Common myeloid progenitor, CD34-positive (primary cell): ENCODE measurements around the gene PTPN3.
A peak's percentile ranks its signal among the peaks of the same experiment; 100 is the strongest.

Source experiments
- CTCF ChIA-PET: fragments of 350-600 bp; sonication (Branson Sonifier 250); formaldehyde crosslinking; loops from one replicate; lab custom pipeline; 2021; ENCODE audit warnings: antibody characterized with exemption; lab: Charles Lee
- POLR2A ChIA-PET: fragments of 350-600 bp; sonication (Branson Sonifier 250); formaldehyde crosslinking; loops from one replicate; lab custom pipeline; 2021; ENCODE audit warnings: antibody characterized with exemption; lab: Charles Lee
- DNase-seq, 3 donors: peaks; one replicate each; pipeline versions ENCODE4 v3.0.0 to v3.0.0-alpha.2; 2013
- H3K27ac ChIP-seq, 2 experiments: 1 replicate in 1 of 2; 2 replicates in 1 of 2; pipeline ENCODE4 v1.7.0; 2013; ENCODE audit warnings: inconsistent platforms in 2 of 2, low read length in 2 of 2, mild to moderate bottlenecking in 2 of 2, low read depth in 1 of 2, moderate library complexity in 1 of 2; ENCODE audit not compliant: severe bottlenecking in 2 of 2, insufficient read depth in 1 of 2, poor library complexity in 1 of 2
- H3K27me3 ChIP-seq, 5 experiments: replicated peaks in 2 of 5; 1 replicate in 3 of 5; 2 replicates in 2 of 5; pipeline versions ENCODE4 v1.6.1 to v1.7.0; 2013; ENCODE audit warnings: low read length in 4 of 5, mild to moderate bottlenecking in 2 of 5, moderate library complexity in 2 of 5, inconsistent platforms in 1 of 5; ENCODE audit not compliant: insufficient read depth in 5 of 5, control insufficient read depth in 4 of 5
- H3K36me3 ChIP-seq, 4 experiments: 1 replicate in 2 of 4; 2 replicates in 2 of 4; pipeline versions ENCODE4 v1.6.1 to v1.7.0; 2013; ENCODE audit warnings: low read length in 3 of 4, control low read depth in 1 of 4, mild to moderate bottlenecking in 1 of 4; ENCODE audit not compliant: control insufficient read depth in 4 of 4, insufficient read depth in 4 of 4
- H3K4me1 ChIP-seq, 4 experiments: 1 replicate in 3 of 4; 2 replicates in 1 of 4; pipeline versions ENCODE4 v1.6.1 to v1.7.1; 2013; ENCODE audit warnings: low read length in 3 of 4, mild to moderate bottlenecking in 3 of 4, control low read depth in 1 of 4, inconsistent platforms in 1 of 4, moderate library complexity in 1 of 4; ENCODE audit not compliant: control insufficient read depth in 4 of 4, insufficient read depth in 4 of 4; ENCODE audit errors: control extremely low read depth in 1 of 4
- H3K4me3 ChIP-seq, 7 experiments: 1 replicate in 4 of 7; 2 replicates in 3 of 7; pipeline versions ENCODE4 v1.5.1 to v1.7.0; 2013; ENCODE audit warnings: mild to moderate bottlenecking in 7 of 7, low read length in 6 of 7, moderate library complexity in 6 of 7, inconsistent platforms in 2 of 7, low read depth in 2 of 7, control low read depth in 1 of 7; ENCODE audit not compliant: insufficient read depth in 4 of 7, control insufficient read depth in 1 of 7; ENCODE audit errors: extremely low read depth in 1 of 7
- H3K9me3 ChIP-seq, 5 experiments: 1 replicate in 4 of 5; 2 replicates in 1 of 5; pipeline versions ENCODE4 v1.6.1 to v1.7.1; 2013; ENCODE audit warnings: low read length in 4 of 5, mild to moderate bottlenecking in 2 of 5, inconsistent platforms in 1 of 5, low read depth in 1 of 5, moderate library complexity in 1 of 5; ENCODE audit not compliant: control insufficient read depth in 4 of 5, insufficient read depth in 2 of 5; ENCODE audit errors: control extremely low read depth in 1 of 5
- WGBS: methylation state at CpG from one replicate; pipeline ENCODE4 v1.1.5; 2013; ENCODE audit not compliant: insufficient coverage; 5-methylcytosine and 5-hydroxymethylcytosine counted together

PTPN3 gene

DNA sequence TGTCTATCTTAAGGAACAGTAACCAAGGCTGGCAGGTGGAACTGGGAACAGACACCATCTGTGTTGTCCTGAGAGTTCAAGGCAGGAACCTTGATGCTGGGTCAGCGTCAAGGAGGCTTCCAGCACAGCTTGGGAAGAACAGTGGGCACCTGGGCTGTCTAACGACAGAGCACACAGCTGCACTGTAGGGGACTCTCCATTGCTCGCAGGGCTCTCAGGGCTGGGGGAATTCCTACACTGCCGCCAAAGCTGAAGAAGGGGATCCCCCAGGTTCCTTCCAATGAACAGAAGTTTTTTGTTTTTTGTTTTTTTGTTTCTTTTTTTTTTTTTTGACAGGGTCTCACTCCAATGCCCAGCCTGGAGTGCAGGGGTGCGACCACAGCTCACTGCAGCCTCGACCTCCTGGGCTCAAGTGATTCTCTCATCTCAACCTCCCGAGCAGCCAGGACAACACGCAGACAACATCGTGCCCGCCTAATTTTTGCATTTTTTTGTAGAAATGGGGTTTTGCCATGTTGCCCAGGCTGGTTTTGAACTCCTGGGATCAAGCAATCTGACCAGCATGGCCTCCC is 81.9 kb downstream of the PTPN3 start:
- Histone ChIP-seq H3K27me3 (peaks cover 2 to 88% (median 30%) of the 10 kb centered on the region in 5 experiments), H3K27ac (no peak overlapping the region), H3K9me3 (no peaks in the 10 kb centered on the region), H3K36me3 (no peaks in the 10 kb centered on the region), H3K4me3 (no peak overlapping the region), H3K4me1 (no peaks in the 10 kb centered on the region)
- ChIA-PET CTCF (interaction anchor here (1.5 kb wide), 1 partner anchor 11 kb away, joined by 3 read pairs; no protein-coding TSS in a partner anchor), POLR2A (no interaction called here)
- WGBS: 88% methylated on average over 10 of the region's 10 CpGs
- DNase-seq: peak in 1 of 3 donors; percentile 16

- Histone ChIP-seq H3K4me3 (no peak overlapping the region), H3K27me3 (peaks cover 2 to 87% (median 34%) of the 10 kb centered on the region in 5 experiments), H3K9me3 (no peaks in the 10 kb centered on the region), H3K36me3 (no peaks in the 10 kb centered on the region), H3K4me1 (no peaks in the 10 kb centered on the region), H3K27ac (no peak overlapping the region)
- 65% methylated on average over 6 of the region's 7 CpGs for WGBS
- no peak for DNase-seq
- ChIA-PET CTCF (interaction anchor here (1.3 to 1.5 kb wide), 2 partner anchors 9 to 26 kb away, joined by 4 read pairs; no protein-coding TSS in a partner anchor), POLR2A (no interaction called here)
These were observed 83.9 kb downstream of the PTPN3 start for GRCh38 chr9:109414125-109414785.

DNA sequence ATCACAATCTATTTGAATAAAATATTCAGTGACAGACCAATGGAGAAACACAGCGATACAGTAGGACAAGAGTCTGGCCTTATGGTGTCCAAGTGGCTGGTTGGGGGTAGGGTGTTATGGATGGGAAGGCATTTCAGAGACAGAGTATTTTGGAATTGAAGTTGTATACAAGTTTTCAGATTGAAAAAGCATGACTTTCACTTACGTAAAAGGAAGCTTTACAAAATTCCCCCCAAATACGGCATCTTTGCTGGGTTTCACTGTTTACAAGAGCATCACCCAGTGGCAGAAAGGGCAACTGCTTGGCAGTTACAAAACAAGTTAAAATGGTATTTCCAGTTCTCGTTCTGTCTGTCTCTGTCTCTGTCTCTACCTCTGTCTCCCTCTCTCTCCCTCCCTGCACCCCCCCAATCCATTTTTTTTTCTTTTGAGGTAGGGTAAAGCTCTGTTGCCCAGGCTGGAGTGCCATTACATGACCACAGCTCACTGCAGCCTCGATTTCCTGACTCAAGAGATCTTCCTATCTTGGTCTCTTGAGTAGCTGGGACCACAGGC is 86.2 kb downstream of the PTPN3 start:
- no peaks in the 10 kb centered on the region for H3K4me1 ChIP-seq
- no peak overlapping the region for H3K27ac ChIP-seq
- no peaks in the 10 kb centered on the region for H3K9me3 ChIP-seq
- H3K27me3 ChIP-seq: peaks cover 2 to 78% (median 37%) of the 10 kb centered on the region in 5 experiments
- no peak overlapping the region for H3K4me3 ChIP-seq
- peak; percentile 57 to 81 (median 77) for DNase-seq
- ChIA-PET POLR2A (no interaction called here), CTCF (interaction anchor here (0.7 to 4.8 kb wide), 4 partner anchors 12 to 200 kb away, joined by 3 to 27 read pairs (median 6); no protein-coding TSS in a partner anchor)
- WGBS: 37% methylated on average over 3 of the region's 5 CpGs
- no peaks in the 10 kb centered on the region for H3K36me3 ChIP-seq

GRCh38 chr9:109411069-109411761 is 86.9 kb downstream of the PTPN3 start:
- Histone ChIP-seq H3K36me3 (no peaks in the 10 kb centered on the region), H3K4me1 (no peaks in the 10 kb centered on the region), H3K4me3 (no peak overlapping the region), H3K27me3 (peaks cover 2 to 78% (median 37%) of the 10 kb centered on the region in 5 experiments), H3K27ac (no peak overlapping the region), H3K9me3 (no peaks in the 10 kb centered on the region)
- WGBS: 91% methylated on average over 8 of the region's 10 CpGs
- no peak for DNase-seq
- POLR2A ChIA-PET: no interaction called here
- CTCF ChIA-PET: interaction anchor here (0.8 to 4.8 kb wide), 7 partner anchors 9 to 163 kb away, joined by 3 to 27 read pairs (median 3); no protein-coding TSS in a partner anchor

- WGBS: 31% methylated on average over 10 of the region's 12 CpGs
- peak; percentile 12 to 34 (median 24) for DNase-seq
- POLR2A ChIA-PET: no interaction called here
These were observed 88.2 kb downstream of the PTPN3 start for GRCh38 chr9:109409773-109410397.

GRCh38 chr9:109408759-109409462 is 89.2 kb downstream of the PTPN3 start:
- ChIA-PET POLR2A (no interaction called here), CTCF (interaction anchor here (2.7 to 4.8 kb wide), 2 partner anchors 9 to 17 kb away, joined by 9 to 27 read pairs; no protein-coding TSS in a partner anchor)
- Histone ChIP-seq H3K36me3 (no peaks in the 10 kb centered on the region), H3K27me3 (peaks cover 2 to 78% (median 21%) of the 10 kb centered on the region in 5 experiments), H3K4me1 (no peaks in the 10 kb centered on the region), H3K27ac (no peak overlapping the region), H3K9me3 (no peaks in the 10 kb centered on the region), H3K4me3 (no peak overlapping the region)
- DNase-seq: no peak
- 83% methylated on average over 4 of the region's 6 CpGs for WGBS

More at GRCh38 chr9:109409773-109410397, 88.2 kb downstream of the PTPN3 start:
- peaks cover 2 to 78% (median 27%) of the 10 kb centered on the region in 5 experiments for H3K27me3 ChIP-seq
- no peak overlapping the region for H3K4me3 ChIP-seq
- no peaks in the 10 kb centered on the region for H3K36me3 ChIP-seq
- H3K9me3 ChIP-seq: no peaks in the 10 kb centered on the region
- H3K27ac ChIP-seq: no peak overlapping the region
- CTCF ChIA-PET: interaction anchor here (0.8 to 4.8 kb wide), 8 partner anchors 10 to 60 kb away, joined by 3 to 27 read pairs (median 3); no protein-coding TSS in a partner anchor
- H3K4me1 ChIP-seq: no peaks in the 10 kb centered on the region
